ENCODE results near the gene GEMIN8. TPM values are rescaled to one million over a fixed set of nuclear protein-coding genes. Genes with fewer than 3 reads are reported as not detected.

GEMIN8 gene
- polyA plus RNA-seq, 2 of the 4 experiments (the other 2 are of a cell fraction): 13.9 to 21.8 TPM

- WGBS (ENCODE audit: missing lambda C conversion rate): 97% methylated on average over 3 of the region's 21 CpGs
- ChIA-PET CTCF (no interaction called here), POLR2A (no interaction called here)
- no peaks in the 10 kb centered on the region for H3K9me3 ChIP-seq
- ATAC-seq: no peak
- no peak for FAIRE-seq
- H3K4me1 ChIP-seq: peaks cover 12% of the 10 kb centered on the region
- TF ChIP-seq CBX8 (IDR thresholded peaks at IDR 0.05) (no peak), HEYL (CRISPR knock-in tag; IDR thresholded peaks at IDR 0.05) (no peak), MAZ (IDR thresholded peaks at IDR 0.05; ENCODE audit: borderline replicate concordance, low read depth, low read length) (no peak), NR3C1 (IDR thresholded peaks at IDR 0.05) (no peak), PBX3 (IDR thresholded peaks at IDR 0.05) (no peak), MYC (IDR thresholded peaks at IDR 0.05; ENCODE audit: borderline replicate concordance, low read length) (no peak), POLR2AphosphoS2 (conservative IDR thresholded peaks at IDR 0.05; ENCODE audit: low read length) (no peak), HMGXB4 (CRISPR knock-in tag; IDR thresholded peaks at IDR 0.05; ENCODE audit: borderline replicate concordance) (no peak), HOXB13 (CRISPR knock-in tag; IDR thresholded peaks at IDR 0.05; ENCODE audit: low read depth) (no peak), ZFP36 (IDR thresholded peaks at IDR 0.05; ENCODE audit: borderline replicate concordance, partially characterized antibody) (no peak), FOXS1 (CRISPR knock-in tag; IDR thresholded peaks at IDR 0.05) (no peak), TFCP2L1 (CRISPR knock-in tag; IDR thresholded peaks at IDR 0.05) (no peak), REST (IDR thresholded peaks at IDR 0.05) (no peak), EP300 (IDR thresholded peaks at IDR 0.05) (no peak), POLR2A (IDR thresholded peaks at IDR 0.05; ENCODE audit: low read length) (no peak), PHF8 (IDR thresholded peaks at IDR 0.05; ENCODE audit: borderline replicate concordance, low read depth) (no peak), ELK1 (IDR thresholded peaks at IDR 0.05; ENCODE audit: low read depth, low read length) (no peak)
- no peak overlapping the region for H3K4me2 ChIP-seq
- DNase-seq (ENCODE audit: low read depth in 1 of 2, low spot score in 1 of 2): no peak
- H3K4me3 ChIP-seq: no peak overlapping the region
- peak overlapping the region in 1 of 2 experiments; percentile 85; a peak in 3 of 6 replicates for H3K27ac ChIP-seq
Observed at GRCh38 chrX:14065800-14066199, 36.1 kb upstream of the GEMIN8 start.

GRCh38 chrX:14064626-14065432 lies 35.1 kb upstream of the GEMIN8 start:
- peak; percentile 98 for FAIRE-seq
- no peak for TF ChIP-seq CBX2 (IDR thresholded peaks at IDR 0.05; ENCODE audit: borderline replicate concordance, low read depth)
- 0 out of 2 replicates have a peak, but pooled peaks have one; percentile 58 for TF ChIP-seq HEYL (CRISPR knock-in tag; IDR thresholded peaks at IDR 0.05)
- no peak for TF ChIP-seq ESRRA (IDR thresholded peaks at IDR 0.05; ENCODE audit: borderline replicate concordance, low read length)
- TF ChIP-seq SREBF2 (IDR thresholded peaks at IDR 0.05): no peak
- peak; percentile 76; the same call in 1 of the 2 replicates for TF ChIP-seq RNF2 (IDR thresholded peaks at IDR 0.05; ENCODE audit: borderline replicate concordance, low read depth)
- no peak for TF ChIP-seq PHF8 (IDR thresholded peaks at IDR 0.05; ENCODE audit: borderline replicate concordance, low read depth)
- TF ChIP-seq E2F6 (IDR thresholded peaks at IDR 0.05; ENCODE audit: borderline replicate concordance, low read depth): peak; percentile 95
- no peak for TF ChIP-seq MAZ (IDR thresholded peaks at IDR 0.05; ENCODE audit: borderline replicate concordance, low read depth, low read length)
- TF ChIP-seq CBX8 (IDR thresholded peaks at IDR 0.05): no peak
- no peak for TF ChIP-seq FOSB (CRISPR knock-in tag; IDR thresholded peaks at IDR 0.05)
- peak; percentile 92; the same call in 1 of the 2 replicates for TF ChIP-seq ZSCAN20 (CRISPR knock-in tag; IDR thresholded peaks at IDR 0.05)
- TF ChIP-seq FOSL2 (IDR thresholded peaks at IDR 0.05): peak; percentile 32; the same call in 1 of the 2 replicates
- TF ChIP-seq FOSL2 (CRISPR knock-in tag; IDR thresholded peaks at IDR 0.05): peak; percentile 80
- TF ChIP-seq HOXB13 (CRISPR knock-in tag; IDR thresholded peaks at IDR 0.05; ENCODE audit: low read depth): peak; percentile 37; the same call in 1 of the 2 replicates
- peak; percentile 97 for TF ChIP-seq MAX (IDR thresholded peaks at IDR 0.05)
- Histone ChIP-seq H3K4me3 (no peak overlapping the region), H3K27ac (peak overlapping the region; percentile 73 to 85), H3K9me3 (no peaks in the 10 kb centered on the region), H3K4me2 (peak overlapping the region; percentile 63), H3K4me1 (peaks cover 12% of the 10 kb centered on the region)
- ChIA-PET CTCF (interaction anchor here (1.0 kb wide), 1 partner anchor 1079 kb away, joined by 3 read pairs; no protein-coding TSS in a partner anchor), POLR2A (interaction anchor here (1.0 kb wide), 1 partner anchor 35 kb away, joined by 3 read pairs; the partner anchor contains the start of gene GEMIN8)
- 11% methylated on average over 17 of the region's 19 CpGs for WGBS (ENCODE audit: missing lambda C conversion rate)
- DNase-seq (ENCODE audit: low read depth in 1 of 2, low spot score in 1 of 2): peak; percentile 55 to 89
- ATAC-seq: peak; percentile 98
